Measurements from ENCODE around the gene FAM234A. TPM values are rescaled to one million over a fixed set of nuclear protein-coding genes. Genes with fewer than 3 reads are reported as not detected.
A peak's percentile ranks its signal among the peaks of the same experiment; 100 is the strongest.
"Not testable (repeated sequence)": the region's sequence is repeated elsewhere in the genome, so short reads cannot be mapped to it uniquely, and the experiment has no call there.

FAM234A gene
- total RNA-seq, 1 donor from 2014 or later: 20.7 TPM

DNA sequence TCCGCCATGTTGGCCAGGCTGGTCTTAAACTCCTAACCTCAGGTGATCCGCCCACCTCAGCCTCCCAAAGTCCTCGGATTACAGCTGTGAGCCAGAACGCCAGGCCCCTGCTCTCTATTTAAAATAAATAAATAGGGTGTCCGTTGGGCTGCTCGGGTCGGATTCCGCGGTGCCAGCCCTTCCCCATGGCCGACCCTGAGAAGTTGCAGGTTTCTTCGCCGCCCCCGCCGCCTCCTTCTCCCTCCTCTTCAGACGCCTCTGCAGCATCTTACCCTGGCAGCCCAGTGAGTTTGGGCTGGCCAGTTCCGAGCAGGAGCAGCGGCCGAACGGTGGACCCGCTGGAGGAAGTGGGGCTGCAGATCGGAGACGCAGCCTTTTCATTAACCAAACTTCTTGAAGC, 3.7 kb upstream of the FAM234A start:
- no peak for DNase-seq

DNA sequence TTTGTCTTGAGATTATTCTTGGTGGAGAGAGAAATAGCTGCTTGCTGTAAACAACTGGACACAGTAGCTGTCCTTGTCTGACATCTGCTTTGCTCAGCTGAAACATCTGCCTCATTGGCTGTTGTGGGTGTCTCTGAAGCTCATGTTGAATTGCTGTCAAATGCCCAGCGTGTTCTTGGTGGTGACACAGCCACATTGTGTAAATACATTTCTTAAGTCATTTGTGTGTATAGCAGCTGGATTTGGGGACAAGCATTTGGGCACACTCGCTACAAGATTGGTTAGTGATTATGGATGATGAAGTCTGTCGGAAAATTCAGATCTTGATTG, 5.3 kb downstream of the FAM234A start:
- peak; percentile 17 for DNase-seq

DNA sequence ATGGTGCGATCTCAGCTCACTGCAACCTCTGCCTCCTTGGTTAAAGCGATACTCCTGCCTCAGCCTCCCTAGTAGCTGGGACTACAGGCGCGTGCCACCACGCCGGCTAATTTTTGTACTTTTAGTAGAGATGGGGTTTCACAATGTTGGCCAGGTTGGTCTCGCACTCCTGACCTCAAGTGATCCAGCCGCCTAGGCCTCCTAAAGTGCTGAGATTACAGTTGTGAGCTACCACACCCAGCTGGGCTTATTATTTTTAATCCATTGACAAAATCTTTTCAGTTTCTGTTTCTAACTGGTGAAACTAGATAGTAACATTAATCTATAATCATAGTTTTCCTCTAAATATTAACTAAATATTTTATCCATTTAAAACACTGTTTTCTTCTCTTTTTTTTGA, 5.9 kb downstream of the FAM234A start:
- no peak for DNase-seq

DNA sequence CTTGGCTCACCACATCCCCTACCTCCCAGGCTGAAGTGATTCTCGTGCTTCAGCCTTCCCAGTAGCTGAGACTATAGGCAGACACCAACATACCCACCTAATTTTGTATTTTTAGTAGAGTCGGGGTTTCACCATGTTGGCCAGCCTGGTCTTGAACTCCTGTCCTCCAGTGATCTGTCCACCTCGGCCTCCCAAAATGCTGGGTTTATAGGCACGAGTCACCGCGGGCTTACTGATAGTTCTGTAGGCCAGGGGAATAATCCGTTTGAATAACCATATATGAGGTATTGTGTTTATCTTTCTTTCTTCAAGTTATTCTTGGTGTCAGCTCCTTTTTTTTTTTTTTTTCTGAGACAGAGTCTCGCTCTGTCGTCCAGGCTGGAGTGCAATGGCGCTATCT, 7.7 kb downstream of the FAM234A start:
- DNase-seq: no peak

DNA sequence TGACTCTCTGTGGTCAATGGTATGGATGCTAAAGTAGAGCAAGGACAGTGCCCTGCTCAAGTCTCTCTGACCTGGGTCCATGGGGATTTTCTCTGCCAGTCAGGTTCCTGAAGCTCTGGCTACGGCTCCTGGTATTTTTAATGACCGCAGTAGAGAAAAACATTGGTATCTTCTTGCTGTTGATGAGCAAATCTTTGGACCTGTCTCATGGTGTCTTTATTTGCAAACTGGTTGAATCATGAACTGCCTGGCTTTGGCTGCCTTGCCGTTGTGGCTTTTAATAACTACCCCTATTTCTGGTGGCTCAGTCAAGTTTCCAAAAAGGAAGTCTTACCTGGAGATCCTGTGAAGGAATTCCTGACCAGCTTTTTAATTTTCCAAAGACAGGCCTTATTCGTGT, 8.7 kb downstream of the FAM234A start:
- no peak for DNase-seq

DNA sequence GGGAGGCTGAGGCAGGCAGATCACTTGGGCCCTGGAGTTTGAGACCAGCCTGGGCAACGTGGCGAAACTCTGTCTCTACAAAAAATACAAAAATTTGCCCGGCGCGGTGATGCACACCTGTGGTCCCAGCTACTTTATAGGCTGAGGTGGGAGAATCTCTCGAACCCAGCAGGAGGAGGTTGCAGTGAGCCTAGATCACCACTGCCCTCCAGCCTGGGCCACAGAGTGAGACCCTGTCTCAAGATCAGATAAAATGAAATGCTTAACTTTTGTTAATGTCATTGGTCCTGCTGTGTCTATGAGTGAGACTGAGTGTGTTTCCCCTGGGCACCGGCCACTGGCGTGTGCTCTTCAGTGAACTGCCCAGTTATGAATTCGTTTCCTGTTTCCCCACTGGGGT, 10.5 kb downstream of the FAM234A start:
- DNase-seq: no peak

DNA sequence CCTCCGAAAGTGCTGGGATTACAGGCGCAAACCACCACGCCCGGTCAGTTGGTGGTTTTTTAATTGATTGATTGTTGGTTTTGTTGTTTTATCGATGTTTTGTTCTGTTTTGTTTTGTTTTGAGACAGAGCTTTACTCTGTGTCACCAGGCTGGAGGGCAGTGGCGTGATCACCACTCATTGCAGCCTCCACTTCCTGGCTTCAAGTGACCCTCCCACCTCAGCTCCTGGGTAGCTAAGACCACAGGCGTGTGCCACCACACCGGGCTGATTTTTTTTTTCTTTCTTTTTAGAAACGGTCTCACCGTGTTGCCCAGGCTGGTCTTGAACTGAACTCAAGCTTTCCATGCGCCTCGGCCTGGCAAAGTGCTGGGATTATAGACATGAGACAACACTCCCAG, 12.4 kb downstream of the FAM234A start:
- DNase-seq: no peak

DNA sequence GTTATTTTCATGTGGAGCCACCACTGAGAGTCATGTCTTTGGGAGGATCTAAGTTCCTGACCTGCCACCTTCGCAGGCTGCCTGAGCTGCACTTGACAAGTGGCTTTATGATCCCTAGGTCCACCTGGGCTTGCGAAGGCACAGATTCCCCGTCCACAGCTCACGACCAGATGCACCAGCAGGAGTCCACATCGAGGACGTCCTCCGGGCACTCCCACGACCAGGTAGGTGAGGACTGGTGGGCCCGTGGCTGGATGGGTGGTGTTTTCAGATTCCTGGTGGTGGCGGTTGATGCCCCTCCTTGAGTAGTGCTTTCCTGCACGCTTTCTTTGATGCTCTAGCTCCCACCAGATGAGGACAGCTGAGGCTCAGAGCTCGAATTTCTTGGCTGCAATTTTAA, 14.8 kb downstream of the FAM234A start:
- DNase-seq: no peak

DNA sequence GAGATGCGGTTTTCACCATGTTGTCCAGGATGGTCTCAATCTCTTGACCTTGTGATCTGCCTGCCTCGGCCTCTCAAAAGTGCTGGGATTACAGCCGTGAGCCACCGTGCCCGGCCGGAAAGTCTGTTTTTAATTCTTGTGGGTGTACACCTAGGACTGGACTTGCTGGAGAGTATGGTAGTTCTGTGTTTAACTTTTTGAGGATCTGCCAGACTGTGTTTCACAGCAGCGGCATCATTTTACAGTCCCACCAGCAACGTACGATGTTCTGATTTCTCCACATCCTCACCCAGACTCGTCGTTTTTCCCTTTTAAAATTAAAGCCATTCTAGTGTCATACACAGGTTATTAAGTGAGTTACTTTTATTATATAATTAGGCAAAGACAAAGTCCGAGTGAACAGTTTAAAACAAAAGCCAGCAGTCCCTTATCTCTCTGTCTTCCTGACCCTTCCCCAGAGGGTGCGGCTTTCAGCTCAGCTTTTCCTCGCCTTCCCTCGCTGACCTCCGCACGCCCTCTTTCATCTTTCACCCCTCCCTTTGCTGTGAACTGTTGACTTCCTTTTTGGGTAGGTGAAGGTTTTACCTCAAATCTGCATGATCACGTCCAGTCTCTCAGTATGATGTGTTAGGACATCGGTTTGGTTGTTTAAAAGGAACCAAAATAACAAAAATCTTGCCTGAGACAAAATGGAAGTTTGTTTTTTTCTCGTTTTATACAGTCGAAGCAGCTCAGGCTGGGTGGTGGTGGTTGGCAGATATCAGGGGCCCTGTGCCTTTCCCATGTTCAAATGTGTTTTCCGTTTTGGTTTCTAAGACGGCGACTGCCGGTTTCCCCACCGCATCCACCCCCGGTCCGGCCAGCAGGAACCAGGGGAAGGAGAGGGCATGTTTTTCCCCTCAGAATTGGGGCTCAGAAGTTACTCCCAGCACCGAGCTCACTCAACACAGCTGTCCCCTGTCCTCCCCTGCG, 18.0 kb downstream of the FAM234A start:
- no peak for DNase-seq

DNA sequence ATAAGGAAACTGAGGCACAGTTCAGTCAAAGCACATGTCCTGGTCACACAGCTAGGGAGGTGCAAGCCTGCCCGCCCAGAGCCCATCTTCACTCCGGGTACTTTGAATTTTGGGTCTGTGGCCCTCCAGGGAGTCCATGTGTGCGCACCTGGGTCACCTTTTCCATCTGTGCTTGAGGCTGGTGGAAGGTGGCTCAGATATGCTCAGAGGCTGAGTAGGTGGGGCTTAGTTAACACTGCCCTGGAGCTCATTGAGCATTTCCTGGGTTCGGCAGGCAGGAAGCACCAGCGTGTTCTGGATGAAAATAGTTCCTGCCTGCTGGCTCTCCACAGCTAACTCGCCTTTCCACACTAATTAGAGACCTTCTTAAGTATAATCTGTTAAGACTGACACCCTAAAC, 19.2 kb downstream of the FAM234A start:
- no peak for DNase-seq

DNA sequence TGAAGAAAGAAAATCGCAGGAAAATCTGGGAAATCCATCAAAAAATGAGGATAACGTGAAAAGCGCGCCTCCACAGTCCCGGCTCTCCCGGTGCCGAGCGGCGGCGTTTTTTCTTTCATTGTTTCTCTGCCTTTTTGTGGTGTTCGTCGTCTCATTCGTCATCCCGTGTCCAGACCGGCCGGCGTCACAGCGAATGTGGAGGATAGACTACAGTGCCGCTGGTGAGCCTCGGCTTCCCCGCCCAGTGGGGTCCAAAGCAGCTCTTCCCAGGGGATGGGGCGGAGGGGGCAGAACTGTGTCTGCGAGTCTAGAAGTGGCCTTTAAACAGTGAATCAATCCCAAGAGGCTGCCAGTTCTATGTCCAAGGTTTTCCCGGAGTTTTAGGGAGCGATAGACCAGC, 19.8 kb downstream of the FAM234A start:
- DNase-seq: no peak

DNA sequence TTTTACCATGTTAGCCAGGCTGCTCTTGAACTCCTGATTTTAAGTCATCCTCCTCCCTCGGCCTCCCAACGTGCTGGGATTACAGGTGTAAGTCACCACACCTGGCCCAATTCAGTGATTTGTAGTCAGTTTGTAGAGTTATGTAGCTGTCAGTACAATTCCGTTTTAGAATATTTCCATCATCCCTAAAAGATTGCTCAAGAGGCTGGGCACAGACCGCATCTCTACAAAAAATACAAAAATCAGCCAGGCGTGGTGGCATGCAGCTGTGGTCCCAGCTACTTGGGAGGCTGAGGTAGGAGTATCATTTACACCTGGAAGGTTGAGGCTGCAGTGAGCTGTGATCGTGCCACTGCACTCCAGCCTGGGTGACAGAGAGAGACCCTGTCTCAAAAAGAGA, 20.6 kb downstream of the FAM234A start:
- no peak for DNase-seq

DNA sequence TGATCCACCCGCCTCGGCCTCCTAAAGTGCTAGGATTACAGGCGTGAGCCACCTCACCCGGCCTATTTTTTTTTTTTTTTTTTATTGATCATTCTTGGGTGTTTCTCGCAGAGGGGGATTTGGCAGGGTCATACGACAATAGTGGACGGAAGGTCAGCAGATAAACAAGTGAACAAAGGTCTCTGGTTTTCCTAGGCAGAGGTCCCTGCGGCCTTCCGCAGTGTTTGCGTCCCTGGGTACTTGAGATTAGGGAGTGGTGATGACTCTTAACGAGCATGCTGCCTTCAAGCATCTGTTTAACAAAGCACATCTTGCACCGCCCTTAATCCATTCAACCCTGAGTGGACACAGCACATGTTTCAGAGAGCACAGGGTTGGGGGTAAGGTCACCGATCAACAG, 23.5 kb downstream of the FAM234A start:
- DNase-seq: not testable (repeated sequence)

DNA sequence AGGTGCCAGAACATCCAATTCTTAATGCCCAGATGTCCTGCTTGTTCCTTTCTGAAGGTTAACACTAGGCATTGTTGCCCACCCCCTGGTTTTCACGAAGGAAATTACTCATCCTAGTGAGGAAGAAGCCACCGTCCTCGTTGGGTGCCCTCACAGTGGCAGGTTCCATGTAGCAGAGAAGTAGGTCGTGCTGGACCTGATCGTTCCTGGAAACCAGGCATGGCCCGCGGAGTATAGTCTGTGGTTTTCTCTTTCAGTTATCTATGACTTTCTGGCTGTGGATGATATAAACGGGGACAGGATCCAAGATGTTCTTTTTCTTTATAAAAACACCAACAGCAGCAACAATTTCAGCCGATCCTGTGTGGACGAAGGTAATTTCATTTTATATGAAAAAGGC, 24.6 kb downstream of the FAM234A start:
- DNase-seq: no peak

DNA sequence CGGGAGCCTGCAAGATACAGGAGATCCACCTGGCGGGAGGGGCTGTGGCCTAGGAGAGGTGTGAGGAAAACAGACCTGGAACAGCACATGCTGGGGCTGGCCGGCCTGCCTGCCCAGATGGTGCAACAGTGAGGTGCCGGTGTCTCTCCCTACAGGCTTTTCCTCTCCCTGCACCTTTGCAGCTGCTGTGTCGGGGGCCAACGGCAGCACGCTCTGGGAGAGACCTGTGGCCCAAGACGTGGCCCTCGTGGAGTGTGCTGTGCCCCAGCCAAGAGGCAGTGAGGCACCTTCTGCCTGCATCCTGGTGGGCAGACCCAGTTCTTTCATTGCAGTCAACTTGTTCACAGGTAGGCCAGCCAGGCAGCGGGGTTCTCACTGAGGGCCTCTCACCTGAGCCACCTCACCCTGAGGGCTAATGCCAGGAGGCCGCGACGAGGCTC, 25.2 kb downstream of the FAM234A start:
- no peak for DNase-seq

DNA sequence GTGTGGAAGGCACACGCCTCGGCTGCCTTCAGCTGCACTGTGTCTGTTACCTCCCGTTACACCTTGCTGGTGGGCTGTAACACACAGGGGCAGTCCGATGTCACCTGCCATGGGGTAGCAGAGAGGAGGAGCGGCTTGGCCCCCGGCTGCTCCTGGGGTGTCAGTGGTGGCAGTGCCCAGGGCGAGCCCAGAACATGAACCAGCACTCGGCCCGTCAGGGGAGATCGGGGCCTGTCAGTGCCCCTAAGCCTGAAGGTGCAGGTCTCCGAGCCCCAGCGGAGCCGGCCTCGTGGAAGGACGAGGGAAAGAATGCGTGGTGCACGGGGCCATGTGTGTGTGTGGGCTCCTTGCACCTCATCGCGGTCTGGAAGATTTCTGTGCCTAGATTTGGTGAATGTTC, 25.7 kb downstream of the FAM234A start:
- DNase-seq: no peak

DNA sequence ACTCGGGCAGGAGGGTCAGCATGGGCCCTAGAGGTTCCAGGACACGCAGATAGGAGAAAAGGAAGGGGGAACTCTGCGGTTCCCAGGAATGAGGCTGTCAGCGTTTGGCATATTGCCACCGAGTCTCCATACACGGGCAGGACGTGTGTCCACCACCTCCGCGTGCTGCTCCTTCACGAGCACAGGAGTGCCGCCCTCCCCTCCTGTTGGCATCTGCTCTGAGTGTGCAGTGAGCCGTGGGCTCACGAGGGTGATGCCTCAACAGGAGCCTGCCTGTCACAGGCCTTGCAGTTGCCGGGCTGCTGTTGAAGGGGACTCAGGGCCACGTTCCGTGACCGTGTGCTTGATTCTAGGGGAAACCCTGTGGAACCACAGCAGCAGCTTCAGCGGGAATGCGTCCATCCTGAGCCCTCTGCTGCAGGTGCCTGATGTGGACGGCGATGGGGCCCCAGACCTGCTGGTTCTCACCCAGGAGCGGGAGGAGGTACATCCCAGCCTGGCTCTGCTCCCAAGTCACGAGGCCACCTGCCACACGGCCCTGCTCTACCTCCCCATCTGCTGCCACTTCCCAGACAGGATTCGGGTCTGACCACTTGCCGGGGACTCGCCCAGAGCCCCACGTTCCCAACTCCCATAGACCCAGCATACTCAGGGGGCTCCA, 26.5 kb downstream of the FAM234A start:
- DNase-seq: no peak

DNA sequence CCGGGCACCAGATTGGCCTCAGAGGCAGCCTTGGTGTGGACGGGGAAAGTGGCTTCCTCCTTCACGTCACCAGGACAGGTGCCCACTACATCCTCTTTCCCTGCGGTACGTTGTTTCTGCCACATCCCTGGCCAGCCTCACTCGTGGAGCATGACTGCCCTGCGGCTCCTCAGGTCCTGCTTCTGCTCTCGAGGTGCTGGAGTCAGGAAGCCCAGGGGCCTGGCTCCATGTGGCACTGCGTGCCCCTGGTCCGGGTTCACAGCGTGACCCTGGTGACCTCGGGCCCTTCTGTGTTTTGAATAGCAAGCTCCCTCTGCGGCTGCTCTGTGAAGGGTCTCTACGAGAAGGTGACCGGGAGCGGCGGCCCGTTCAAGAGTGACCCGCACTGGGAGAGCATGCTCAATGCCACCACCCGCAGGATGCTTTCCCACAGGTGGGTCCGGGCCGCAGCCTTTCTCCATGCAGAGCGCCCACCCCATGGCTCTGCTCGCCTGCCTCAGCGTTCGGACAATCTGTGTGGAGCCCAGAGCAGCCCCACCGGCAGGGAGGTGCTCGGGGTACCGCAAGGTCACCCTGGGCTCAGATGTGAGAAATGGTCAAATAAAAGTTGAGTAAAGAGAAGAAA, 27.6 kb downstream of the FAM234A start:
- DNase-seq: no peak

DNA sequence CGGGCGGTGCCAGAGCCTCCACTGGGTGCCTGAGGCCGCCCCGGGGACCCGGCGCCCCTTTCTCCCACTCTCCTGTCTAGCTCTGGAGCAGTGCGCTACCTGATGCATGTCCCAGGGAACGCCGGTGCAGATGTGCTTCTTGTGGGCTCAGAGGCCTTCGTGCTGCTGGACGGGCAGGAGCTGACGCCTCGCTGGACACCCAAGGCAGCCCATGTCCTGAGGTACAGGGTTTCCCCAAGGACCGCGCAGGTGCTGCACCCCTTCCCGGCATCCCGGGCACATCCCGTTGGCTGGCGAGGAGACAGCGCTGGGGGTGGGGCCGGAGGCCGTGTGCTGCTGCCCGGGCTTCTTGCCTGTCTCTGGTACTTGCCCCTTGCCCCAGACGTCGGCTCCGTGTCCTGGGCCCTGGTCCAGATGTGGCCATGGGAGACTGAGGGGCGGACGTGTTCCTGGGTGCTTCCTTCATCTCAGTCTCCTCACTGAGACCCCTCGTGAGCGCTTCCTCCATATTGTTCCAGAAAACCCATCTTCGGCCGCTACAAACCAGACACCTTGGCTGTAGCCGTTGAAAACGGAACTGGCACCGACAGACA, 28.7 kb downstream of the FAM234A start:
- DNase-seq: no peak

DNA sequence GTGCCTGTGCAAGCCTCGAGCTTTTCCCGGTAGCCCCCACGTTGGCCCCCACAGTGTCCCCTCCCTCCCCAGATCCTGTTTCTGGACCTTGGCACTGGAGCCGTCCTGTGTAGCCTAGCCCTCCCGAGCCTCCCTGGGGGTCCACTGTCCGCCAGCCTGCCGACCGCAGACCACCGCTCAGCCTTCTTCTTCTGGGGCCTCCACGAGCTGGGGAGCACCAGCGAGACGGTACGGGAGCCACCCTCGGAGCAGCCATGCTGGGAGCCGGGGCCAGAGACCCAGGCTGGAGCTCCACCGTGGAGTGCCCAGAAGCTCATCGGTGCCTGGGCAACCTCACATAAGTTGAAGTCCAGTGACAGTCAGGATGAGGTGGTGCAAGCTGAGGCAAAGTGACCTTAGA, 29.3 kb downstream of the FAM234A start:
- no peak for DNase-seq

DNA sequence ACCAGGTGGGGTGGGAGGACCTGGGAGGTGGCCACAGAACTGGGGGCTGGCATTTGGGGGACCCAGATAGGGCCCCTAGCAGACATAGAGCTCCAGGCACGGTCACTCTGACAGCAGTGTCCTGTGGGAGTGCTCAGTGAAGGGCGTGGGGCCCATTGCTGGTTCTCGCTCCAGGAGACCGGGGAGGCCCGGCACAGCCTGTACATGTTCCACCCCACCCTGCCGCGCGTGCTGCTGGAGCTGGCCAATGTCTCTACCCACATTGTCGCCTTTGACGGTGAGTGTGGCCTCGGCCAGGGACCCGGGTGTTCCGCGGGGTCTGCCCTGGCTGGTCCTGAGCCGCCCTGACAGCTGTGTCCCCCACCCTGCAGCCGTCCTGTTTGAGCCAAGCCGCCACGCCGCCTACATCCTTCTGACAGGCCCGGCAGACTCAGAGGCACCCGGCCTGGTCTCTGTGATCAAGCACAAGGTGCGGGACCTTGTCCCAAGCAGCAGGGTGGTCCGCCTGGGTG, 29.9 kb downstream of the FAM234A start:
- DNase-seq: no peak

DNA sequence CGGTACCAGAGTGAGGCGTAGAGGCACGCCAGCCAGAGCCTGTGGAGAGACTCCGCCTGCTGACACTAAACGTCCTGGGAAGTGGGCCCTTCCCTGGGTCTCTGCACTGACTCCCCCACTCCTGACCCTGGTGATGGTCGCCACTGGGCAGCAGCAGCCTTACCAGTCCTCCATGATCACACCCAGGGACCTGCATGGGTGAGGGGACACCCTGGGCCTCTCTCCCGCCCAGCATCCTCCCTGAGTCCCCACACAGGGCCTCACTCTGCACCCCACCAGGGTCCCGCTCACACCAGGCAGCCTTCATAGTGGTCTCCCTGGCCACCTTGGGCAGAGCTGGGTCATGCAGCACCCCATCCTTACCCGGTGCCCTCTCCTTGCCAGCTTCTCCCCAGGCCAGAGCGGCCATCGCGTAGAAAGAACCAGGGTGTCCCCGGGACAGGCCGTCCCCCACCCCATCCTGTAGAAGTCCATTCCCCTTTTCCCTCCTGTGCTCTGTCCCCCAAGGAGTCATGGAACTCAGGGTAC, 30.4 kb downstream of the FAM234A start:
- no peak for DNase-seq

DNA sequence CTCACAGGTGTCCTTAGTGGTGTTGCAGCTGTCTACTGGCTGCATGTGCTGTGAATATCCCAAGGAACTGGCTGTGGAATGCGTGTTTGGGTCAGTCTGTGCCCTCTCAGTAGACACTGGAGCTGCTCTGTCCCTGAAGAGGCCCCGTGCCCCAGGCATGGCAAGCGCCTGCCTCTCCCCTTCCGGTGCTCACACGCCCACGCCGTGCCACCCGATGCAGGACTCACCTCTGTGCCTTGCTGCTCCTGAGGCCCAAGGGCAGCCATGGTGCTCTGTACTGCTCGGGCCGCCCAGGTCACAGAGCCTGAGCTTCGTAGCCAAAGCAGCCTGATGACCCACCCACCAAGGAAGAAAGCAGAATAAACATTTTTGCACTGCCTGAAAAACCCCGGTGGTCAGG, 31.1 kb downstream of the FAM234A start:
- DNase-seq: no peak

All from occipital lobe (tissue), 2 donors.